HFF-Myc (cell line): Measurements from ENCODE around the gene NPFFR1.
A peak's percentile ranks its signal among the peaks of the same experiment; 100 is the strongest.
"Not testable (repeated sequence)": the region's sequence is repeated elsewhere in the genome, so short reads cannot be mapped to it uniquely, and the experiment has no call there.

Experiments
- DNase-seq: peaks from one replicate; pipeline ENCODE4 v3.0.0-alpha.2; 2011; ENCODE audit warnings: low read depth; ENCODE audit errors: extremely low read depth
- H3K4me3 ChIP-seq: replicated peaks from 2 replicates; pipeline ENCODE4 v1.5.1; 2011; ENCODE audit warnings: low read depth, mild to moderate bottlenecking, control low read depth, low read length
- TF ChIP-seq, protein P1 (sequence below): IDR thresholded peaks from 2 replicates; pipeline ENCODE4 v1.5.1; 2012; ENCODE audit warnings: mild to moderate bottlenecking, low read depth, low read length, control low read depth; ENCODE audit errors: missing control alignments

NPFFR1 gene

GRCh38 chr10:70250961-70251680 is 32.7 kb downstream of the NPFFR1 start:
- H3K4me3 ChIP-seq, result no peak overlapping the region
- DNase-seq, result no peak
- TF ChIP-seq, protein P1, sequence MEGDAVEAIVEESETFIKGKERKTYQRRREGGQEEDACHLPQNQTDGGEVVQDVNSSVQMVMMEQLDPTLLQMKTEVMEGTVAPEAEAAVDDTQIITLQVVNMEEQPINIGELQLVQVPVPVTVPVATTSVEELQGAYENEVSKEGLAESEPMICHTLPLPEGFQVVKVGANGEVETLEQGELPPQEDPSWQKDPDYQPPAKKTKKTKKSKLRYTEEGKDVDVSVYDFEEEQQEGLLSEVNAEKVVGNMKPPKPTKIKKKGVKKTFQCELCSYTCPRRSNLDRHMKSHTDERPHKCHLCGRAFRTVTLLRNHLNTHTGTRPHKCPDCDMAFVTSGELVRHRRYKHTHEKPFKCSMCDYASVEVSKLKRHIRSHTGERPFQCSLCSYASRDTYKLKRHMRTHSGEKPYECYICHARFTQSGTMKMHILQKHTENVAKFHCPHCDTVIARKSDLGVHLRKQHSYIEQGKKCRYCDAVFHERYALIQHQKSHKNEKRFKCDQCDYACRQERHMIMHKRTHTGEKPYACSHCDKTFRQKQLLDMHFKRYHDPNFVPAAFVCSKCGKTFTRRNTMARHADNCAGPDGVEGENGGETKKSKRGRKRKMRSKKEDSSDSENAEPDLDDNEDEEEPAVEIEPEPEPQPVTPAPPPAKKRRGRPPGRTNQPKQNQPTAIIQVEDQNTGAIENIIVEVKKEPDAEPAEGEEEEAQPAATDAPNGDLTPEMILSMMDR, result no peak

GRCh38 chr10:70247360-70247759 is 36.4 kb downstream of the NPFFR1 start:
- no peak for DNase-seq

DNA sequence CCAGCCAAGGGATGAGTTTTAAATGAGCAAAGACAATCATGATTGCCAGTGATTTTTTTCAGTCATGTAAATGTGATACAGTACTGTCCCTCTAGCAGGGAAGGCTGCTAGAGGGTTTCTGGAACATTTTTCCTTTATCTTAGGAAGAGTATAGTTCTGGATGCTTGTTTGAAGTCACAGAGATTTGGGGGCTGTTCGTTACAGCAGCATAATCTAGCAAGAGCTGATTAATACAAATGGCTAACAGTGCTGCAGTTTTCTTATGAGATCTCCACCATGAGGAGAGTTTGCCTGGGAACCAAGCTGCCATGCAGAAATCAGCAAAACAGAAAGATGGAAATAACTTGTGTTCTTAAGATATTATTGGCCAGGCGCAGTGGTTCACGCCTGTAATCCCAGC is 42.7 kb downstream of the NPFFR1 start:
- TF ChIP-seq, protein P1, result no peak
- no peak for DNase-seq
- H3K4me3 ChIP-seq, result no peak overlapping the region

More at GRCh38 chr10:70247360-70247759, 36.4 kb downstream of the NPFFR1 start:
- TF ChIP-seq, protein P1, result no peak
- no peak overlapping the region for H3K4me3 ChIP-seq

DNA sequence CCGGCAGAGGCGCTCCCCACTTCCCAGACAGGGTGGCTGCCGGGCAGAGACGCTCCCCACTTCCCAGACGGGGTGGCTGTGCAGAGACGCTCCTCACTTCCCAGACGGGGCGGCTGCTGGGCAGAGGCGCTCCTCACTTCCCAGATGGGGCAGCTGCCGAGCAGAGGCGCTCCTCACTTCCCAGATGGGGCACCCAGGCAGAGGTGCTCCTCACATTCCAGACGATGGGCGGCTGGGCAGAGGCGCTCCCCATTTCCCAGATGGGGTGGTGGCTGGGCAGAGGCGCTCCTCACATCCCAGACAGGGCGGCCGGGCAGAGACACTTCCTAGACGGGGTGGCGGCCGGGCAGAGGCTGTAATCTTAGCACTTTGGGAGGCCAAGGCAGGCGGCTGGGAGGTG is 43.8 kb downstream of the NPFFR1 start:
- not testable (repeated sequence) for H3K4me3 ChIP-seq, DNase-seq

GRCh38 chr10:70239077-70239976 is 44.5 kb downstream of the NPFFR1 start:
- not testable (repeated sequence) for DNase-seq, H3K4me3 ChIP-seq

DNA sequence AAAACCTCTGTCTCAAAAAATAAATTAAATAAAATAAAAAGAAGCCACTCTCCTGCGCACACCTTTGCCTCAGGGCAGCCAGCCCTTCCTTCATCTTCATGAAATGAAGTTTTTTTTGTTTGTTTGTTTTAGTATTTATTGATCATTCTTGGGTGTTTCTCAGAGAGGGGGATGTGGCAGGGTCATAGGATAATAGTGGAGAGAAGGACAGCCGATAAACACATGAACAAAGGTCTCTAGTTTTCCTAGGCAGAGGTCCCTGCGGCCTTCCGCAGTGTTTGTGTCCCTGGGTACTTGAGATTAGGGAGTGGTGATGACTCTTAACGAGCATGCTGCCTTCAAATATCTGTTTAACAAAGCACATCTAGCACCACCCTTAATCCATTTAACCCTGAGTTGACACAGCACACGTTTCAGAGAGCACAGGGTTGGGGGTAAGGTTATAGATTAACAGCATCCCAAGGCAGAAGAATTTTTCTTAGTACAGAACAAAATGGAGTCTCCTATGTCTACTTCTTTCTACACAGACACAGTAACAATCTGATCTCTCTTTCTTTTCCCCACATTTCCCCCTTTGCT is 45.8 kb downstream of the NPFFR1 start:
- not testable (repeated sequence) for DNase-seq, H3K4me3 ChIP-seq

GRCh38 chr10:70234668-70235447 is 48.9 kb downstream of the NPFFR1 start:
- TF ChIP-seq, protein P1, result no peak
- DNase-seq, result peak; percentile 55
- H3K4me3 ChIP-seq, result no peak overlapping the region

GRCh38 chr10:70233939-70234300 is 49.9 kb downstream of the NPFFR1 start:
- DNase-seq, result no peak
- peak overlapping the region; percentile 85 for H3K4me3 ChIP-seq
- TF ChIP-seq, protein P1, result no peak
